Sigmoid colon (tissue), 7 donors: ENCODE results near the gene PALMD. TPM values are rescaled to one million over a fixed set of nuclear protein-coding genes. Genes with fewer than 3 reads are reported as not detected.

Experiments
- DNase-seq: peaks from one replicate; pipeline ENCODE4 v3.0.0-alpha.2; 2019
- H3K27ac ChIP-seq, 4 donors: fragments of 200-600 bp; sonication (generic); one replicate each; pipeline ENCODE4 v1.5.1; 2016 to 2019; ENCODE audit warnings: mild to moderate bottlenecking in 1 of 4
- H3K27me3 ChIP-seq, 3 donors: fragments of 200-600 bp; sonication (generic); one replicate each; pipeline ENCODE4 v1.5.1; 2019; ENCODE audit warnings: mild to moderate bottlenecking in 1 of 3
- H3K36me3 ChIP-seq, 4 donors: fragments of 200-600 bp; sonication (generic); one replicate each; pipeline ENCODE4 v1.5.1; 2016 to 2019
- H3K4me1 ChIP-seq, 4 donors: fragments of 200-600 bp; sonication (generic); one replicate each; pipeline ENCODE4 v1.5.1; 2017 to 2019
- H3K4me3 ChIP-seq, 4 donors: fragments of 200-600 bp; sonication (generic); one replicate each; pipeline ENCODE4 v1.5.1; 2017 to 2019; ENCODE audit warnings: mild to moderate bottlenecking in 2 of 4, moderate library complexity in 1 of 4
- H3K9me3 ChIP-seq, 4 donors: fragments of 200-600 bp in 3 of 4; sonication (generic) in 3 of 4; one replicate each; pipeline versions ENCODE4 v1.5.1 to v1.6.1; 2013 to 2019
- EP300 ChIP-seq, 4 donors: sonication (generic); formaldehyde crosslinking; IDR thresholded peaks; one replicate each; pipeline ENCODE4 v1.6.1; 2017; ENCODE audit warnings: antibody characterized with exemption in 4 of 4
- POLR2A ChIP-seq, 2 donors: fragments of 450-650 bp; IDR thresholded peaks; one replicate each; pipeline ENCODE4 v1.6.1; 2016; ENCODE audit warnings: antibody characterized with exemption in 2 of 2, mild to moderate bottlenecking in 2 of 2, moderate library complexity in 2 of 2
- POLR2AphosphoS5 ChIP-seq, 4 donors: sonication (generic); formaldehyde crosslinking; IDR thresholded peaks; one replicate each; pipeline ENCODE4 v1.6.1; 2017; ENCODE audit warnings: antibody characterized with exemption in 4 of 4
- WGBS, 2 donors: extraction: QIAGEN DNeasy Blood & Tissue Kit; methylation state at CpG; one replicate each; pipeline ENCODE4 v1.1.7; 2013; 5-methylcytosine and 5-hydroxymethylcytosine counted together
- intact Hi-C: fragments of 100-400 bp; cut with DNase I; formaldehyde crosslinking; loops from one replicate; pipeline ENCODE4 v1.15.1; 2023
- polyA plus RNA-seq, 3 donors: library from polyadenylated mRNA; stranded (reverse); fragments of 200-250 nt; gene quantifications; one replicate each; pipeline ENCODE4 v1.2.3, GENCODE V29; 2013
- total RNA-seq, 4 donors: library from RNA; depleted of rRNA; stranded (reverse); fragments of >200 nt; gene quantifications; one replicate each; pipeline ENCODE4 v1.1.0, GENCODE V29; 2016
- TF ChIP-seq, protein P1 (sequence below), 4 experiments: fragments of 450-650 bp in 3 of 4; fragments of 200-600 bp in 1 of 4; IDR thresholded peaks; one replicate each; pipeline ENCODE4 v1.5.1; 2016 to 2019; ENCODE audit warnings: antibody characterized with exemption in 4 of 4, mild to moderate bottlenecking in 3 of 4, moderate library complexity in 2 of 4
- donor health status: healthy with polysubstance abuse.
- donor health status: Bipolar disorder and iron deficiency.
- donor health status: healthy.

PALMD gene
- total and polyA plus RNA-seq, 7 donors, result 0.92 to 20.2 (median 8.1) TPM

DNA sequence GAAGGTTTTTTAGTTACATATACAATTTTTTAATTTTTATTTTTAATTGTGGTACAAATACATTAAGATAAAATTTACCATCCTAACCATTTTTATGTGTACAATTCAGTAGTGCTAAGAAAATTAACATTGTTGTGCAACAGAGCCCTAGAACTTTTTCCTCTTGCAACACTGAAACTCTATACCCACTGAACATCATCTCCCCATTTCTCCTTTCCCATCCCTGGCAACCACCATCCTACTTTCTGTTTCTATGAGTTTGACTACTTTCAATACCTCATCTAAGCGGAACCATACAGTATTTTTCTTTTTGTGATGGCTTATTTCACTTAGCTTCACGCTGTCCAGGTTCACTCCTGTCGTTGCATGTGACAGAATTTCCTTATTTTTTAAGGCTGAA, 54.1 kb downstream of the PALMD start:
- Histone ChIP-seq H3K36me3 (no peaks in the 10 kb centered on the region), H3K4me1 (no peaks in the 10 kb centered on the region), H3K27me3 (no peaks in the 10 kb centered on the region), H3K4me3 (no peak overlapping the region), H3K9me3 (no peaks in the 10 kb centered on the region), H3K27ac (no peak overlapping the region)
- 87 to 88% methylated on average over 3 of the region's 3 CpGs for WGBS, 2 donors
- TF ChIP-seq POLR2AphosphoS5 (IDR thresholded peaks at IDR 0.05), result no peak
- TF ChIP-seq, protein P1, sequence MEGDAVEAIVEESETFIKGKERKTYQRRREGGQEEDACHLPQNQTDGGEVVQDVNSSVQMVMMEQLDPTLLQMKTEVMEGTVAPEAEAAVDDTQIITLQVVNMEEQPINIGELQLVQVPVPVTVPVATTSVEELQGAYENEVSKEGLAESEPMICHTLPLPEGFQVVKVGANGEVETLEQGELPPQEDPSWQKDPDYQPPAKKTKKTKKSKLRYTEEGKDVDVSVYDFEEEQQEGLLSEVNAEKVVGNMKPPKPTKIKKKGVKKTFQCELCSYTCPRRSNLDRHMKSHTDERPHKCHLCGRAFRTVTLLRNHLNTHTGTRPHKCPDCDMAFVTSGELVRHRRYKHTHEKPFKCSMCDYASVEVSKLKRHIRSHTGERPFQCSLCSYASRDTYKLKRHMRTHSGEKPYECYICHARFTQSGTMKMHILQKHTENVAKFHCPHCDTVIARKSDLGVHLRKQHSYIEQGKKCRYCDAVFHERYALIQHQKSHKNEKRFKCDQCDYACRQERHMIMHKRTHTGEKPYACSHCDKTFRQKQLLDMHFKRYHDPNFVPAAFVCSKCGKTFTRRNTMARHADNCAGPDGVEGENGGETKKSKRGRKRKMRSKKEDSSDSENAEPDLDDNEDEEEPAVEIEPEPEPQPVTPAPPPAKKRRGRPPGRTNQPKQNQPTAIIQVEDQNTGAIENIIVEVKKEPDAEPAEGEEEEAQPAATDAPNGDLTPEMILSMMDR (IDR thresholded peaks at IDR 0.05), result no peak
- TF ChIP-seq EP300 (IDR thresholded peaks at IDR 0.05), result no peak
- TF ChIP-seq POLR2A (IDR thresholded peaks at IDR 0.05), result no peak
- intact Hi-C loops, result loop anchor here (10.0 kb wide), 2 partner anchors 215 to 905 kb away; no protein-coding TSS in a partner anchor
- no peak for DNase-seq

DNA sequence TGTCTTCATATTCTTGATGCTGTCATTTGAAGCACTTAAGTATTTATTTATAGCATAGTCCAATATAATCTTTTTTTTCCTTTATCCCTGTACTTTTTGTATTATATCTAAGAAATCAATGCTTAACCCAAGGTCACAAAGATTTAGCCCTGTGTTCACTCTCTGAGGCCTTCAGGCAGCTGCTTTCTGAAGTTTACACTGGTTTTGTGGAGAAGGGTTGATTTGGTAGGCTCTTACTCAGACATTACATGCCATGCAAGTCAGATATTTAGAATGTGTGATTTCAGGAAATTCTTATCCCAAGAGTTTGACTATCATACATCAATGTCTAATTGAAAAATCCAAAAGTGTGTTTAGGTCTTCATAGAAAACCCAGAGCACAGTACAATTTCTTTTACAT, 56.3 kb downstream of the PALMD start:
- no peak overlapping the region for H3K27ac ChIP-seq
- TF ChIP-seq EP300 (IDR thresholded peaks at IDR 0.05), result no peak
- no peak for TF ChIP-seq POLR2AphosphoS5 (IDR thresholded peaks at IDR 0.05)
- TF ChIP-seq, protein P1 (IDR thresholded peaks at IDR 0.05), result no peak
- TF ChIP-seq POLR2A (IDR thresholded peaks at IDR 0.05), result no peak
- no peak overlapping the region for H3K4me3 ChIP-seq
- H3K9me3 ChIP-seq, result no peaks in the 10 kb centered on the region
- H3K36me3 ChIP-seq, result no peaks in the 10 kb centered on the region
- intact Hi-C loops, result loop anchor here (10.0 kb wide), 2 partner anchors 217 to 907 kb away; no protein-coding TSS in a partner anchor
- no peaks in the 10 kb centered on the region for H3K4me1 ChIP-seq
- no peak for DNase-seq
- H3K27me3 ChIP-seq, result no peaks in the 10 kb centered on the region

DNA sequence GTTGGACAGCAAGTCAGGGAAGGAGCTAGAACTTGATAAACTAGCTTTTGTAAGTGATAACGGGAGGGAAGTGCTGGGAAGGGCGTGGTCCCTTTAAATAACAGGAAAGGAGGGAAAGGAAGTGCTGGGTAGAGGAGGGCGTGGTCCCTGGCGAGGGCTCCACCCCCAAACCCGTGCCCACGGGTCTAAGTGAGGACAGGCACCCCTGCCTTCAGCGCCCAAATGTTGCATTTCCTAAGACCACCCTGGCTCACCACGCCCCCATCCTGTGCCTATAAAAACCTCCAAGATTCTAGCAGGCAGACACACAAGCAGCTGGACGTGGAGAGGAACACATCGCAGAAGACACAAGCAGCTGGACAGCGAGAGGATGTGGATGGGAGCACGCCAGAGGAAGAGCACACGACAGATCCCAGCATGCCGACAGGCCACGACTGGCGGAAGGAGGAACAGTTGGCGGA, 58.5 kb downstream of the PALMD start:
- Histone ChIP-seq H3K9me3 (no peaks in the 10 kb centered on the region), H3K27me3 (no peaks in the 10 kb centered on the region), H3K4me3 (no peak overlapping the region), H3K36me3 (no peaks in the 10 kb centered on the region), H3K4me1 (no peaks in the 10 kb centered on the region), H3K27ac (no peak overlapping the region)
- WGBS, 2 donors, result 61 to 73% methylated on average over 17 of the region's 17 CpGs
- intact Hi-C loops, result loop anchor here (10.0 kb wide), 2 partner anchors 220 to 910 kb away; no protein-coding TSS in a partner anchor
- no peak for DNase-seq
- TF ChIP-seq, protein P1 (IDR thresholded peaks at IDR 0.05), result no peak
- TF ChIP-seq EP300 (IDR thresholded peaks at IDR 0.05) (no peak), POLR2A (IDR thresholded peaks at IDR 0.05) (no peak), POLR2AphosphoS5 (IDR thresholded peaks at IDR 0.05) (no peak)

DNA sequence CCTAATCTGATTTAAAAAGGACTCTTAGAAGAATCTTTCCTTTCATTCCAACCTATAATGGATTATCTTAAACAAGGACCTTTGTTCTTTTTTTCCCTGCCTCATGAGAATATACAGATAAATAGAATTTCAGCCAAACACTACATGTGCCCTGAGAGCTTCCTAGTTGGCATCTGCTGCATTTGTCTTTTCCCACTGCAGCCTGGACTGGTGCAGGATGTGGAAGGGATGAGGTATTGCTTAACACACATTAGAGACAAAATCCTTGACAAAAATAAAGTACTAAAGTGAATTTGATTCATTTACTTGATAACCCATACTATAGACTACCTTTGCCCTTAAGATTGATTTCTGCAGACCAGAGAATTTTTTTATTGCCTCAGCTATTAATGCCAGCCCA, 59.5 kb downstream of the PALMD start:
- Histone ChIP-seq H3K27me3 (no peaks in the 10 kb centered on the region), H3K36me3 (peaks cover 0 to 4% (median 0%) of the 10 kb centered on the region in 4 donors), H3K27ac (no peak overlapping the region), H3K4me1 (no peaks in the 10 kb centered on the region), H3K9me3 (no peaks in the 10 kb centered on the region), H3K4me3 (no peak overlapping the region)
- intact Hi-C loops, result loop anchor here (10.0 kb wide), 2 partner anchors 221 to 911 kb away; no protein-coding TSS in a partner anchor
- TF ChIP-seq EP300 (IDR thresholded peaks at IDR 0.05), result no peak
- TF ChIP-seq POLR2AphosphoS5 (IDR thresholded peaks at IDR 0.05), result no peak
- no peak for TF ChIP-seq POLR2A (IDR thresholded peaks at IDR 0.05)
- TF ChIP-seq, protein P1 (IDR thresholded peaks at IDR 0.05), result no peak
- no peak for DNase-seq
